B cell (primary cell): ENCODE measurements around the gene SLCO2B1. TPM values are rescaled to one million over a fixed set of nuclear protein-coding genes. Genes with fewer than 3 reads are reported as not detected.

Experiments used
- ATAC-seq: fragments of 200-7000 bp; cut with Tn5 transposase; one replicate; pipeline ENCODE4 v1.10.0; 2021; ENCODE audit warnings: low read depth, mild to moderate bottlenecking, moderate number of reproducible peaks, moderate library complexity
- CTCF ChIA-PET: fragments of 350-600 bp; sonication (Branson Sonifier 250); formaldehyde crosslinking; loops from one replicate; lab custom pipeline; 2021; ENCODE audit warnings: antibody characterized with exemption, inconsistent platforms; lab: Charles Lee
- POLR2A ChIA-PET: fragments of 350-600 bp; sonication (Branson Sonifier 250); formaldehyde crosslinking; loops from one replicate; lab custom pipeline; 2021; ENCODE audit warnings: antibody characterized with exemption; lab: Charles Lee
- DNase-seq: peaks from one replicate; pipeline ENCODE4 v3.0.0; 2013
- H2AFZ ChIP-seq: 2 replicates; pipeline ENCODE4 v1.6.1; 2012; ENCODE audit warnings: mild to moderate bottlenecking, low read depth, low read length; ENCODE audit not compliant: insufficient read depth, poor library complexity, severe bottlenecking
- H3K27ac ChIP-seq, 2 donors: 1 replicate in 1 of 2; 2 replicates in 1 of 2; pipeline ENCODE4 v1.5.1; 2012 to 2013; ENCODE audit warnings: low read length in 2 of 2, mild to moderate bottlenecking in 2 of 2, moderate library complexity in 1 of 2
- H3K27me3 ChIP-seq, 4 experiments: fragments of 200-600 bp in 1 of 4; sonication (generic) in 1 of 4; replicated peaks in 1 of 4; 1 replicate in 2 of 4; 2 replicates in 2 of 4; pipeline versions ENCODE4 v1.6.1 to v1.7.0; 2013 to 2016; ENCODE audit warnings: low read length in 3 of 4, mild to moderate bottlenecking in 2 of 4, mixed read lengths in 1 of 4, moderate library complexity in 1 of 4; ENCODE audit not compliant: insufficient read depth in 4 of 4, control insufficient read depth in 3 of 4; ENCODE audit errors: control extremely low read depth in 1 of 4
- H3K36me3 ChIP-seq, 2 experiments: replicated peaks in 1 of 2; 1 replicate in 1 of 2; 2 replicates in 1 of 2; pipeline versions ENCODE4 v1.6.1 to v1.7.1; 2013; ENCODE audit warnings: low read length in 1 of 2; ENCODE audit not compliant: insufficient read depth in 2 of 2, control insufficient read depth in 1 of 2; ENCODE audit errors: control extremely low read depth in 1 of 2, extremely low read depth in 1 of 2
- H3K4me1 ChIP-seq, 2 donors: fragments of 200-600 bp in 1 of 2; sonication (generic) in 1 of 2; 1 replicate in 1 of 2; 2 replicates in 1 of 2; pipeline versions ENCODE4 v1.5.1 to v1.6.1; 2013 to 2017; ENCODE audit warnings: low read length in 2 of 2; ENCODE audit not compliant: control insufficient read depth in 2 of 2, insufficient read depth in 2 of 2
- H3K4me2 ChIP-seq: replicated peaks from 2 replicates; pipeline ENCODE3; 2012; ENCODE audit warnings: mild to moderate bottlenecking, low read depth, low read length; ENCODE audit not compliant: poor library complexity, severe bottlenecking
- H3K4me3 ChIP-seq, 5 experiments: fragments of 200-600 bp in 1 of 5; sonication (generic) in 1 of 5; 1 replicate in 3 of 5; 2 replicates in 2 of 5; pipeline versions ENCODE4 v1.5.1 to v1.7.0; 2011 to 2016; ENCODE audit warnings: low read length in 4 of 5, mild to moderate bottlenecking in 4 of 5, low read depth in 2 of 5, control low read depth in 1 of 5, moderate library complexity in 1 of 5; ENCODE audit not compliant: insufficient read depth in 1 of 5; ENCODE audit errors: control extremely low read depth in 1 of 5, extremely low read depth in 1 of 5
- H3K79me2 ChIP-seq: fragments of 200-600 bp; sonication (generic); one replicate; pipeline ENCODE4 v1.6.0; 2016; ENCODE audit warnings: low read length; ENCODE audit not compliant: control insufficient read depth, insufficient read depth
- H3K9ac ChIP-seq: fragments of 200-600 bp; sonication (generic); 2 replicates; pipeline ENCODE4 v1.6.1; 2017; ENCODE audit warnings: mild to moderate bottlenecking, low read length, moderate library complexity
- H3K9me3 ChIP-seq, 3 donors: one replicate each; pipeline versions ENCODE4 v1.6.1 to v1.7.1; 2013; ENCODE audit warnings: low read length in 2 of 3; ENCODE audit not compliant: control insufficient read depth in 2 of 3, insufficient read depth in 1 of 3; ENCODE audit errors: control extremely low read depth in 1 of 3
- H4K20me1 ChIP-seq: 2 replicates; pipeline ENCODE4 v1.6.0; 2012; ENCODE audit warnings: mild to moderate bottlenecking, low read length; ENCODE audit not compliant: insufficient read depth, control insufficient read depth, poor library complexity, severe bottlenecking
- H3K27ac Mint-ChIP-seq: one replicate; pipeline ENCODE4 v1.8.0; 2021; ENCODE audit warnings: mixed read lengths
- H3K27me3 Mint-ChIP-seq: one replicate; pipeline ENCODE4 v1.8.0; 2021; ENCODE audit warnings: mixed read lengths
- H3K4me1 Mint-ChIP-seq: one replicate; pipeline ENCODE4 v1.8.0; 2021; ENCODE audit warnings: mixed read lengths
- H3K4me3 Mint-ChIP-seq: one replicate; pipeline ENCODE4 v1.8.0; 2021; ENCODE audit warnings: mixed read lengths
- H3K9me3 Mint-ChIP-seq: one replicate; pipeline ENCODE4 v1.8.0; 2022; ENCODE audit warnings: mixed read lengths; ENCODE audit not compliant: insufficient read depth
- CTCF ChIP-seq: fragments of 200-600 bp; IDR thresholded peaks from one replicate; pipeline ENCODE4 v1.8.0; 2022; ENCODE audit warnings: antibody characterized with exemption, mild to moderate bottlenecking
- EZH2 ChIP-seq: IDR thresholded peaks from 2 replicates; pipeline ENCODE4 v1.6.1; 2012; ENCODE audit warnings: borderline replicate concordance, low read depth, mild to moderate bottlenecking, moderate library complexity, low read length; ENCODE audit not compliant: insufficient read depth, poor library complexity, severe bottlenecking
- WGBS: methylation state at CpG from one replicate; pipeline ENCODE4 v1.1.5; 2013; ENCODE audit warnings: missing lambda C conversion rate; ENCODE audit not compliant: insufficient coverage; 5-methylcytosine and 5-hydroxymethylcytosine counted together
- intact Hi-C: fragments of 100-400 bp; cut with micrococcal nuclease; formaldehyde crosslinking; loops from one replicate; pipeline ENCODE4 v1.10.0; 2022
- polyA plus RNA-seq: library from polyadenylated mRNA; depleted of rRNA; stranded (reverse); fragments of >200 nt; gene quantifications from 2 replicates; pipeline ENCODE4 v1.2.3, GENCODE V29; 2012
- total RNA-seq, 2 donors: library from RNA; stranded (reverse); fragments of 120-200 nt in 1 of 2; gene quantifications; 1 replicate in 1 of 2; 2 replicates in 1 of 2; pipeline versions ENCODE4 v1.2.3 to v1.2.4, GENCODE V29; 2013 to 2022

Gene SLCO2B1
- total and polyA plus RNA-seq, 2 donors (not counting 1 experiment from before 2014, with no cell fraction given), result 1.2 TPM; not detected in 1

- no peak for TF ChIP-seq EZH2
- peak; percentile 96 for TF ChIP-seq CTCF
- Histone ChIP-seq H3K36me3 (no peaks in the 10 kb centered on the region), H3K27ac (no peak overlapping the region), H3K9me3 (no peaks in the 10 kb centered on the region), H3K4me1 (peaks cover 8 to 19% of the 10 kb centered on the region in 2 donors), H2AFZ (no peak overlapping the region), H3K4me3 (no peak overlapping the region), H3K79me2 (no peaks in the 10 kb centered on the region), H3K9ac (no peak overlapping the region), H3K27me3 (peaks cover 0 to 3% (median 0%) of the 10 kb centered on the region in 4 experiments), H4K20me1 (no peaks in the 10 kb centered on the region), H3K4me2 (no peak overlapping the region)
- Mint-ChIP-seq H3K4me1 (peaks cover 20% of the 10 kb centered on the region), H3K9me3 (no peaks in the 10 kb centered on the region), H3K27ac (no peak overlapping the region), H3K27me3 (peaks cover 33% of the 10 kb centered on the region), H3K4me3 (no peak overlapping the region)
- WGBS, result 33% methylated on average over 13 of the region's 22 CpGs
- intact Hi-C loops, result loop anchor here (1.0 to 5.0 kb wide), 5 partner anchors 65 to 242 kb away; no protein-coding TSS in a partner anchor
- ChIA-PET CTCF (interaction anchor here (0.5 to 11.7 kb wide), 43 partner anchors 8 to 1548 kb away, joined by 3 to 284 read pairs (median 4); partner anchors contain the start of genes SLCO2B1 and TPBGL), POLR2A (no interaction called here)
- ATAC-seq, result peak; percentile 65
- peak; percentile 76 for DNase-seq
Observed at GRCh38 chr11:75140269-75141138, 10.4 kb upstream of the SLCO2B1 start.

- Mint-ChIP-seq H3K27ac (no peak overlapping the region), H3K27me3 (peaks cover 30% of the 10 kb centered on the region), H3K4me3 (no peak overlapping the region), H3K4me1 (peaks cover 20% of the 10 kb centered on the region), H3K9me3 (no peaks in the 10 kb centered on the region)
- no peak overlapping the region for H3K4me2 ChIP-seq
- no peaks in the 10 kb centered on the region for H4K20me1 ChIP-seq
- H3K27me3 ChIP-seq, result peaks cover 0 to 3% (median 0%) of the 10 kb centered on the region in 4 experiments
- H3K27ac ChIP-seq, result no peak overlapping the region
- no peak for DNase-seq
- WGBS, result 69% methylated on average over 6 of the region's 6 CpGs
- H3K36me3 ChIP-seq, result no peaks in the 10 kb centered on the region
- no peak overlapping the region for H3K9ac ChIP-seq
- no peaks in the 10 kb centered on the region for H3K79me2 ChIP-seq
- peaks cover 8 to 19% of the 10 kb centered on the region in 2 donors for H3K4me1 ChIP-seq
- CTCF ChIA-PET, result interaction anchor here (0.5 to 11.7 kb wide), 29 partner anchors 8 to 867 kb away, joined by 3 to 284 read pairs (median 5); partner anchors contain the start of genes SLCO2B1 and TPBGL
- TF ChIP-seq EZH2, result no peak
- no peak for TF ChIP-seq CTCF
- POLR2A ChIA-PET, result no interaction called here
- H3K4me3 ChIP-seq, result no peak overlapping the region
- no peaks in the 10 kb centered on the region for H3K9me3 ChIP-seq
- ATAC-seq, result no peak
- intact Hi-C loops, result loop anchor here (5.0 kb wide), 1 partner anchor 241 kb away; no protein-coding TSS in a partner anchor
- H2AFZ ChIP-seq, result no peak overlapping the region
Observed at GRCh38 chr11:75141166-75141565, 9.7 kb upstream of the SLCO2B1 start.
